Tibial artery (tissue), 4 donors: ENCODE measurements around the gene ZG16.
A peak's percentile ranks its signal among the peaks of the same experiment; 100 is the strongest.

Experiments
- DNase-seq, 2 donors: peaks; one replicate each; pipeline ENCODE4 v3.0.0-alpha.2; 2019
- H3K27ac ChIP-seq, 2 donors: fragments of 200-600 bp; sonication (generic) in 1 of 2; 1 replicate in 1 of 2; 2 replicates in 1 of 2; pipeline ENCODE4 v1.5.1; 2018 to 2019; ENCODE audit warnings: mild to moderate bottlenecking in 1 of 2
- H3K27me3 ChIP-seq, 2 donors: fragments of 200-600 bp; sonication (generic) in 1 of 2; one replicate each; pipeline versions ENCODE4 v1.5.1 to v1.6.0; 2016 to 2019
- H3K36me3 ChIP-seq, 3 donors: fragments of 200-600 bp; sonication (generic) in 2 of 3; one replicate each; pipeline ENCODE4 v1.5.1; 2016 to 2019; ENCODE audit warnings: mild to moderate bottlenecking in 2 of 3
- H3K4me1 ChIP-seq, 4 donors: fragments of 200-600 bp; sonication (generic) in 2 of 4; 1 replicate in 3 of 4; 2 replicates in 1 of 4; pipeline ENCODE4 v1.5.1; 2016 to 2019
- H3K4me3 ChIP-seq, 2 donors: fragments of 200-600 bp; sonication (generic) in 1 of 2; 1 replicate in 1 of 2; 2 replicates in 1 of 2; pipeline ENCODE4 v1.5.1; 2018 to 2019; ENCODE audit warnings: mild to moderate bottlenecking in 2 of 2
- H3K9me3 ChIP-seq, 3 donors: fragments of 200-600 bp; sonication (generic) in 1 of 3; one replicate each; pipeline ENCODE4 v1.5.1; 2016 to 2019
- CTCF ChIP-seq, 2 experiments: fragments of 200-600 bp in 1 of 2; fragments of 450-650 bp in 1 of 2; IDR thresholded peaks; one replicate each; pipeline ENCODE4 v1.5.1; 2017 to 2019; ENCODE audit warnings: antibody characterized with exemption in 2 of 2, mild to moderate bottlenecking in 1 of 2, moderate library complexity in 1 of 2
- intact Hi-C: fragments of 100-400 bp; cut with DNase I; formaldehyde crosslinking; loops from one replicate; pipeline ENCODE4 v1.15.0; 2023; ENCODE audit warnings: low total_unique reads

The ZG16 gene

GRCh38 chr16:29812754-29813643 lies 34.9 kb downstream of the ZG16 start:
- H3K27ac ChIP-seq = peak overlapping the region; percentile 90 to 97
- no peaks in the 10 kb centered on the region for H3K27me3 ChIP-seq
- no peak for DNase-seq
- H3K4me1 ChIP-seq = peaks cover 18 to 77% (median 68%) of the 10 kb centered on the region in 4 donors
- TF ChIP-seq CTCF (IDR thresholded peaks at IDR 0.05) = no peak
- intact Hi-C loops = loop anchor here (10.0 kb wide), 1 partner anchor 182 kb away; the partner anchor contains the start of genes HIRIP3 and INO80E
- peak overlapping the region; percentile 79 to 86 for H3K4me3 ChIP-seq
- H3K36me3 ChIP-seq = peaks cover 11 to 27% (median 13%) of the 10 kb centered on the region in 3 donors
- no peaks in the 10 kb centered on the region for H3K9me3 ChIP-seq

- intact Hi-C loops = loop anchor here (10.0 kb wide), 1 partner anchor 181 kb away; the partner anchor contains the start of genes HIRIP3 and INO80E
- DNase-seq = no peak
- H3K27me3 ChIP-seq = no peaks in the 10 kb centered on the region
- H3K4me3 ChIP-seq = peak overlapping the region; percentile 79 to 86
- H3K27ac ChIP-seq = peak overlapping the region; percentile 90 to 97
- no peak for TF ChIP-seq CTCF (IDR thresholded peaks at IDR 0.05)
- peaks cover 11 to 70% (median 60%) of the 10 kb centered on the region in 4 donors for H3K4me1 ChIP-seq
- H3K36me3 ChIP-seq = peaks cover 7 to 30% (median 8%) of the 10 kb centered on the region in 3 donors
- H3K9me3 ChIP-seq = no peaks in the 10 kb centered on the region
Measured at GRCh38 chr16:29813644-29814562, 35.8 kb downstream of the ZG16 start.

GRCh38 chr16:29814592-29814991 lies 36.5 kb downstream of the ZG16 start:
- intact Hi-C loops = loop anchor here (10.0 kb wide), 1 partner anchor 180 kb away; the partner anchor contains the start of genes HIRIP3 and INO80E
- H3K4me1 ChIP-seq = peaks cover 8 to 70% (median 56%) of the 10 kb centered on the region in 4 donors
- peak overlapping the region; percentile 90 to 97 for H3K27ac ChIP-seq
- peaks cover 4 to 28% (median 8%) of the 10 kb centered on the region in 3 donors for H3K36me3 ChIP-seq
- no peak for DNase-seq
- no peak for TF ChIP-seq CTCF (IDR thresholded peaks at IDR 0.05)
- H3K9me3 ChIP-seq = no peaks in the 10 kb centered on the region
- no peaks in the 10 kb centered on the region for H3K27me3 ChIP-seq
- peak overlapping the region; percentile 63 to 79 for H3K4me3 ChIP-seq

GRCh38 chr16:29815032-29815721 lies 37.1 kb downstream of the ZG16 start:
- H3K4me1 ChIP-seq = peaks cover 8 to 70% (median 55%) of the 10 kb centered on the region in 4 donors
- no peak for TF ChIP-seq CTCF (IDR thresholded peaks at IDR 0.05)
- H3K9me3 ChIP-seq = no peaks in the 10 kb centered on the region
- no peaks in the 10 kb centered on the region for H3K27me3 ChIP-seq
- H3K4me3 ChIP-seq = peak overlapping the region; percentile 63 to 79
- intact Hi-C loops = loop anchor here (10.0 kb wide), 1 partner anchor 180 kb away; the partner anchor contains the start of genes HIRIP3 and INO80E
- H3K27ac ChIP-seq = peak overlapping the region; percentile 90 to 97
- peak in 1 of 2 donors; percentile 83 for DNase-seq
- H3K36me3 ChIP-seq = peaks cover 5 to 24% (median 9%) of the 10 kb centered on the region in 3 donors
